Measurements from ENCODE around the gene CYBA.
"Not testable (repeated sequence)": the region's sequence is repeated elsewhere in the genome, so short reads cannot be mapped to it uniquely, and the experiment has no call there.

Gene CYBA

GRCh38 chr16:88616320-88616719, 34.5 kb downstream of the CYBA start:
- in situ Hi-C loops (cut with HindIII; ENCODE audit: low sequenced_read_pairs): no loop called here

GRCh38 chr16:88614818-88615580, 35.9 kb downstream of the CYBA start:
- in situ Hi-C loops (cut with HindIII; ENCODE audit: low sequenced_read_pairs): no loop called here

- in situ Hi-C loops (cut with HindIII; ENCODE audit: low sequenced_read_pairs): no loop called here
Observed at GRCh38 chr16:88613911-88614817, 36.7 kb downstream of the CYBA start.

GRCh38 chr16:88613293-88613692, 37.6 kb downstream of the CYBA start:
- in situ Hi-C loops (cut with HindIII; ENCODE audit: low sequenced_read_pairs): no loop called here

- in situ Hi-C loops (cut with HindIII; ENCODE audit: low sequenced_read_pairs): no loop called here
Observed at GRCh38 chr16:88610909-88611812, 39.7 kb downstream of the CYBA start.

GRCh38 chr16:88610080-88610479, 40.8 kb downstream of the CYBA start:
- in situ Hi-C loops (cut with HindIII; ENCODE audit: low sequenced_read_pairs): no loop called here

GRCh38 chr16:88609426-88609825, 41.4 kb downstream of the CYBA start:
- in situ Hi-C loops (cut with HindIII; ENCODE audit: low sequenced_read_pairs): not testable (repeated sequence)

- in situ Hi-C loops (cut with HindIII; ENCODE audit: low sequenced_read_pairs): no loop called here
Observed at GRCh38 chr16:88608076-88608475, 42.8 kb downstream of the CYBA start.

GRCh38 chr16:88606148-88606757, 44.6 kb downstream of the CYBA start:
- in situ Hi-C loops (cut with HindIII; ENCODE audit: low sequenced_read_pairs): no loop called here

- in situ Hi-C loops (cut with HindIII; ENCODE audit: low sequenced_read_pairs): no loop called here
Observed at GRCh38 chr16:88605186-88606147, 45.4 kb downstream of the CYBA start.

GRCh38 chr16:88602091-88602490, 48.8 kb downstream of the CYBA start:
- in situ Hi-C loops (cut with HindIII; ENCODE audit: low sequenced_read_pairs): no loop called here

- in situ Hi-C loops (cut with HindIII; ENCODE audit: low sequenced_read_pairs): no loop called here
Observed at GRCh38 chr16:88601313-88602036, 49.4 kb downstream of the CYBA start.

- in situ Hi-C loops (cut with HindIII; ENCODE audit: low sequenced_read_pairs): no loop called here
Observed at GRCh38 chr16:88600539-88600896, 50.3 kb downstream of the CYBA start.

- in situ Hi-C loops (cut with HindIII; ENCODE audit: low sequenced_read_pairs): no loop called here
Observed at GRCh38 chr16:88599825-88600538, 50.9 kb downstream of the CYBA start.

- in situ Hi-C loops (cut with HindIII; ENCODE audit: low sequenced_read_pairs): no loop called here
Observed at GRCh38 chr16:88599092-88599733, 51.6 kb downstream of the CYBA start.

GRCh38 chr16:88597856-88598491, 52.9 kb downstream of the CYBA start:
- in situ Hi-C loops (cut with HindIII; ENCODE audit: low sequenced_read_pairs): no loop called here

GRCh38 chr16:88596483-88596882, 54.4 kb downstream of the CYBA start:
- in situ Hi-C loops (cut with HindIII; ENCODE audit: low sequenced_read_pairs): no loop called here
